ENCODE results near the gene GALNT1. TPM values are rescaled to one million over a fixed set of nuclear protein-coding genes. Genes with fewer than 3 reads are reported as not detected.

Gene GALNT1
- total RNA-seq, 4 donors from 2014 or later: 42.7 to 59.7 (median 54.1) TPM

- no peak for TF ChIP-seq CTCF (IDR thresholded peaks at IDR 0.05)
- ATAC-seq (ENCODE audit: low FRiP score) (no peak), DNase-seq (ENCODE audit: low spot score) (no peak)
Measured at GRCh38 chr18:35625232-35625631, 43.7 kb downstream of the GALNT1 start.

GRCh38 chr18:35633761-35634160, 52.2 kb downstream of the GALNT1 start:
- ATAC-seq (ENCODE audit: low FRiP score): no peak
- no peak for TF ChIP-seq CTCF (IDR thresholded peaks at IDR 0.05)
- no peak for DNase-seq (ENCODE audit: low spot score)

GRCh38 chr18:35634323-35634722, 52.8 kb downstream of the GALNT1 start:
- ATAC-seq (ENCODE audit: low FRiP score): no peak
- DNase-seq (ENCODE audit: low spot score): no peak
- TF ChIP-seq CTCF (IDR thresholded peaks at IDR 0.05): no peak

GRCh38 chr18:35635170-35635569, 53.6 kb downstream of the GALNT1 start:
- no peak for DNase-seq (ENCODE audit: low spot score)
- no peak for ATAC-seq (ENCODE audit: low FRiP score)
- TF ChIP-seq CTCF (IDR thresholded peaks at IDR 0.05): no peak

GRCh38 chr18:35637227-35637626, 55.7 kb downstream of the GALNT1 start:
- DNase-seq (ENCODE audit: low spot score): no peak
- TF ChIP-seq CTCF (IDR thresholded peaks at IDR 0.05): no peak
- no peak for ATAC-seq (ENCODE audit: low FRiP score)

- no peak for TF ChIP-seq CTCF (IDR thresholded peaks at IDR 0.05)
- ATAC-seq (ENCODE audit: low FRiP score) (no peak), DNase-seq (ENCODE audit: low spot score) (no peak)
Measured at GRCh38 chr18:35639296-35639695, 57.8 kb downstream of the GALNT1 start.

GRCh38 chr18:35641467-35641866, 59.9 kb downstream of the GALNT1 start:
- ATAC-seq (ENCODE audit: low FRiP score) (no peak), DNase-seq (ENCODE audit: low spot score) (no peak)
- TF ChIP-seq CTCF (IDR thresholded peaks at IDR 0.05): no peak
